Ovary (tissue), 9 donors: ENCODE measurements around the gene SEMA6A. TPM values are rescaled to one million over a fixed set of nuclear protein-coding genes. Genes with fewer than 3 reads are reported as not detected.

Source experiments
- DNase-seq, 5 donors: peaks; one replicate each; pipeline ENCODE4 v3.0.0-alpha.2; 2019 to 2020
- H3K27ac ChIP-seq, 2 donors: fragments of 200-600 bp; one replicate each; pipeline versions ENCODE4 v1.5.1 to v1.8.0; 2019 to 2022
- H3K27me3 ChIP-seq: fragments of 200-600 bp; one replicate; pipeline ENCODE4 v1.8.0; 2022
- H3K36me3 ChIP-seq: fragments of 200-600 bp; sonication (generic); one replicate; pipeline ENCODE4 v1.5.1; 2019
- H3K4me1 ChIP-seq: one replicate; pipeline ENCODE4 v1.8.1; 2013; ENCODE audit warnings: mild to moderate bottlenecking, moderate library complexity; ENCODE audit not compliant: insufficient read depth
- H3K4me3 ChIP-seq: fragments of 200-600 bp; sonication (generic); one replicate; pipeline ENCODE4 v1.5.1; 2017
- H3K9me3 ChIP-seq, 2 donors: fragments of 200-600 bp in 1 of 2; sonication (generic) in 1 of 2; one replicate each; pipeline versions ENCODE4 v1.5.1 to v1.8.1; 2013 to 2019; ENCODE audit warnings: mild to moderate bottlenecking in 1 of 2, moderate library complexity in 1 of 2
- CTCF ChIP-seq, 3 donors: fragments of 450-650 bp in 2 of 3; fragments of 200-600 bp in 1 of 3; IDR thresholded peaks; one replicate each; pipeline versions ENCODE4 v1.5.1 to v1.8.0; 2016 to 2022; ENCODE audit warnings: antibody characterized with exemption in 3 of 3, mild to moderate bottlenecking in 1 of 3
- EP300 ChIP-seq: sonication (generic); formaldehyde crosslinking; IDR thresholded peaks from one replicate; pipeline ENCODE4 v1.6.1; 2017; ENCODE audit warnings: antibody characterized with exemption
- POLR2A ChIP-seq: fragments of 450-650 bp; IDR thresholded peaks from one replicate; pipeline ENCODE4 v1.6.1; 2017; ENCODE audit warnings: antibody characterized with exemption, mild to moderate bottlenecking, moderate library complexity
- WGBS, 3 donors: extraction: QIAGEN DNeasy Blood & Tissue Kit in 1 of 3; methylation state at CpG; one replicate each; pipeline versions ENCODE4 v1.1.5 to v1.1.7; 2013 to 2017; 5-methylcytosine and 5-hydroxymethylcytosine counted together
- intact Hi-C, 4 donors: fragments of 100-400 bp; cut with DNase I; formaldehyde crosslinking; loops; one replicate each; pipeline versions ENCODE4 v1.11.0 to v1.15.1; 2022 to 2023
- polyA plus RNA-seq, 2 donors: library from polyadenylated mRNA; stranded (reverse); fragments of 200-250 nt in 1 of 2; fragments of 350-450 nt in 1 of 2; fragmentation: Illumina TruSeq in 1 of 2; extraction: RNeasy Lipid Tissue Mini Kit (QIAGEN cat#74804) in 1 of 2; gene quantifications; one replicate each; pipeline ENCODE4 v1.2.3, GENCODE V29; 2013 to 2014
- total RNA-seq, 7 donors: library from RNA; depleted of rRNA in 2 of 7; stranded (reverse); fragments of >200 nt in 2 of 7; fragmentation: NEBNext Ultra II Directional in 3 of 7; extraction: Animal tissue kit (Norgen Biotek cat#: 25700) in 3 of 7; gene quantifications; one replicate each; pipeline versions ENCODE4 v1.1.0 to v1.2.4, GENCODE V29; 2016 to 2023
- donor health status: DM: no; HTN: no; CAD: no; lungs with moderate emphysema.
- donor health status: DM: no; HTN: no; CAD: no.
- donor health status: Bipolar disorder and iron deficiency.
- donor health status: DM: yes; HTN: yes; CAD: no.
- donor health status: DM: no; HTN: no; CAD: no.
- donor health status: DM: yes; HTN: yes; CAD: no.

The SEMA6A gene
- total and polyA plus RNA-seq, 9 donors: 5.7 to 57.1 (median 26.3) TPM

- Histone ChIP-seq H3K27ac (no peak overlapping the region), H3K9me3 (no peaks in the 10 kb centered on the region), H3K4me3 (no peak overlapping the region), H3K4me1 (no peaks in the 10 kb centered on the region), H3K27me3 (no peaks in the 10 kb centered on the region), H3K36me3 (no peaks in the 10 kb centered on the region)
- intact Hi-C loops: no loop called here
- TF ChIP-seq CTCF (IDR thresholded peaks at IDR 0.05): no peak
- no peak for TF ChIP-seq EP300
- TF ChIP-seq POLR2A: no peak
- WGBS, 3 donors: 59 to 66% (median 60%) methylated on average over 3 of the region's 3 CpGs
- no peak for DNase-seq
Observed at GRCh38 chr5:116543501-116543900, 31.1 kb downstream of the SEMA6A start.

GRCh38 chr5:116542619-116543018 is 32.0 kb downstream of the SEMA6A start:
- Histone ChIP-seq H3K9me3 (no peaks in the 10 kb centered on the region), H3K36me3 (no peaks in the 10 kb centered on the region), H3K4me1 (no peaks in the 10 kb centered on the region), H3K27me3 (no peaks in the 10 kb centered on the region), H3K27ac (no peak overlapping the region), H3K4me3 (no peak overlapping the region)
- no peak for DNase-seq
- intact Hi-C loops: no loop called here
- no peak for TF ChIP-seq POLR2A
- WGBS, 3 donors: 83 to 93% (median 93%) methylated on average over 3 of the region's 3 CpGs

GRCh38 chr5:116539222-116539621 is 35.4 kb downstream of the SEMA6A start:
- Histone ChIP-seq H3K4me1 (no peaks in the 10 kb centered on the region), H3K36me3 (no peaks in the 10 kb centered on the region), H3K4me3 (no peak overlapping the region), H3K27me3 (no peaks in the 10 kb centered on the region), H3K27ac (no peak overlapping the region), H3K9me3 (no peaks in the 10 kb centered on the region)
- no peak for TF ChIP-seq EP300
- TF ChIP-seq POLR2A: no peak
- no peak for DNase-seq
- intact Hi-C loops: no loop called here
- WGBS, 3 donors: 83 to 96% (median 94%) methylated on average over 3 of the region's 3 CpGs

GRCh38 chr5:116536316-116537083 is 38.1 kb downstream of the SEMA6A start:
- H3K9me3 ChIP-seq: no peaks in the 10 kb centered on the region
- H3K4me1 ChIP-seq: peaks cover 1% of the 10 kb centered on the region
- WGBS, 3 donors: 81 to 84% (median 82%) methylated on average over 11 of the region's 11 CpGs
- H3K36me3 ChIP-seq: no peaks in the 10 kb centered on the region
- TF ChIP-seq POLR2A (no peak), CTCF (IDR thresholded peaks at IDR 0.05) (no peak), EP300 (no peak)
- H3K4me3 ChIP-seq: no peak overlapping the region
- H3K27ac ChIP-seq: no peak overlapping the region
- no peak for DNase-seq
- no peaks in the 10 kb centered on the region for H3K27me3 ChIP-seq
- intact Hi-C loops: no loop called here

- Histone ChIP-seq H3K27ac (no peak overlapping the region), H3K36me3 (no peaks in the 10 kb centered on the region), H3K9me3 (no peaks in the 10 kb centered on the region), H3K27me3 (no peaks in the 10 kb centered on the region), H3K4me1 (peaks cover 1% of the 10 kb centered on the region), H3K4me3 (no peak overlapping the region)
- WGBS, 3 donors: 93 to 98% (median 93%) methylated on average over 2 of the region's 2 CpGs
- no peak for DNase-seq
- TF ChIP-seq CTCF (IDR thresholded peaks at IDR 0.05) (no peak), POLR2A (no peak), EP300 (no peak)
- intact Hi-C loops: no loop called here
Observed at GRCh38 chr5:116534964-116535651, 39.5 kb downstream of the SEMA6A start.
